ENCODE measurements around the gene IKZF1.

DNA sequence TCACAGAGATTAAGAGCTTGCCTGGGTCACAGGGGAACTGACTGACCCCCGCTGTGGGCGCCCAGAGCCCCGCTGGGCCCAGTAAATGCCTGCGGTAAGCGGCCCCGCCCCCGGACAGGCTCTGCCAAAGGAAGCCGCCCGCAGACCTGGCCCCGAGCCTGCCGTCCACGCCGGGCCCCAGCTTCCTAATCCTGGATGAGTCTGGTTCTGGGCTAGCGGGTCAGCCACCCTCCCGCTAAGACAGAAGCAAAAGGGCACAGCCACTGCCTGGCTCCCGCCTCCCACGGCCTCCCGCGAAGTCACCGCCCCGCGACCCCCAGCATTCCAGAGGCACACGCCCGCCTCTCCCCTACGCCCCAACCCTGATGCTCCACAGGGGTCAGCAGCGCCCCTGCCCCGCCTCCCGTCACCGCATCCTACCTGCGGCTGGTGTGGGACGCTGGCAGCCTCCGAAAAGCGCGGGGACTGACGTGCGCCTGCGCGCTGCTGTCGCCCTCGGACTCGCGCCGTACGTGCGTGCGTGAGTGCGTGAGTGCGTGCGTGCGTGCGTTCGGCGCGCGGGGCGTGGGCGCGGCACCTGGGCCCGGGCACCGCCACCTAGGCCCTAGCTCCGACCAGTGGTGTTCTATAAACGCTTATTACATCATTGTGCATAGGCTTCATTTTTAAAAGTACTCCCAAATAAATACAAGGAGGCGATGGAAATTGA is 145.5 kb downstream of the IKZF1 start, which contains the start of gene FIGNL1:
- TF ChIP-seq, protein P1, sequence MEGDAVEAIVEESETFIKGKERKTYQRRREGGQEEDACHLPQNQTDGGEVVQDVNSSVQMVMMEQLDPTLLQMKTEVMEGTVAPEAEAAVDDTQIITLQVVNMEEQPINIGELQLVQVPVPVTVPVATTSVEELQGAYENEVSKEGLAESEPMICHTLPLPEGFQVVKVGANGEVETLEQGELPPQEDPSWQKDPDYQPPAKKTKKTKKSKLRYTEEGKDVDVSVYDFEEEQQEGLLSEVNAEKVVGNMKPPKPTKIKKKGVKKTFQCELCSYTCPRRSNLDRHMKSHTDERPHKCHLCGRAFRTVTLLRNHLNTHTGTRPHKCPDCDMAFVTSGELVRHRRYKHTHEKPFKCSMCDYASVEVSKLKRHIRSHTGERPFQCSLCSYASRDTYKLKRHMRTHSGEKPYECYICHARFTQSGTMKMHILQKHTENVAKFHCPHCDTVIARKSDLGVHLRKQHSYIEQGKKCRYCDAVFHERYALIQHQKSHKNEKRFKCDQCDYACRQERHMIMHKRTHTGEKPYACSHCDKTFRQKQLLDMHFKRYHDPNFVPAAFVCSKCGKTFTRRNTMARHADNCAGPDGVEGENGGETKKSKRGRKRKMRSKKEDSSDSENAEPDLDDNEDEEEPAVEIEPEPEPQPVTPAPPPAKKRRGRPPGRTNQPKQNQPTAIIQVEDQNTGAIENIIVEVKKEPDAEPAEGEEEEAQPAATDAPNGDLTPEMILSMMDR (IDR thresholded peaks at IDR 0.05; ENCODE audit: low read depth, low read length): no peak
- TF ChIP-seq EZH2phosphoT487 (IDR thresholded peaks at IDR 0.05; ENCODE audit: low read depth): no peak

Measured in OCI-LY3 (cell line).